ENCODE results near the gene SDK2.

DNA sequence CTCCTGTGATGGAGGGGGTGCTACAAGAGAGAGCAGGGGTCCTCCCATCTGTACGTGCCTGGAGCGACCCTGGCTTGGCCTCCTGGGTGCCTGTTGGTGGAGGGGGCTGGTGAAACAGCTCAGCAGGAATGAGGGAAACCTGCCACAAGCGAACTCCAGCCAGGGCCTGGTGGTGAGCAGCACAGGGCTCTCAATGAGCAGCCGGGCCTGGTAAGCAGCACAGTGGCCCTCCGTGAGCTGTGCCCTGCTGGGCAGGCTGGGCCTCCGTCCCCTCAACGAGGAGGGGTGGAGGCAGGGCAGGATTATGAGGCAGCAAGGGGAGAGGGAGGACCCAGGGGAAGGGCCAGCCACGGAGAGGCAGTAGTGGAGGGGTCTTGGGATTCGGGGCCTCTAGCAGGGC is 101.9 kb downstream of the SDK2 start:
- TF ChIP-seq, protein P1, sequence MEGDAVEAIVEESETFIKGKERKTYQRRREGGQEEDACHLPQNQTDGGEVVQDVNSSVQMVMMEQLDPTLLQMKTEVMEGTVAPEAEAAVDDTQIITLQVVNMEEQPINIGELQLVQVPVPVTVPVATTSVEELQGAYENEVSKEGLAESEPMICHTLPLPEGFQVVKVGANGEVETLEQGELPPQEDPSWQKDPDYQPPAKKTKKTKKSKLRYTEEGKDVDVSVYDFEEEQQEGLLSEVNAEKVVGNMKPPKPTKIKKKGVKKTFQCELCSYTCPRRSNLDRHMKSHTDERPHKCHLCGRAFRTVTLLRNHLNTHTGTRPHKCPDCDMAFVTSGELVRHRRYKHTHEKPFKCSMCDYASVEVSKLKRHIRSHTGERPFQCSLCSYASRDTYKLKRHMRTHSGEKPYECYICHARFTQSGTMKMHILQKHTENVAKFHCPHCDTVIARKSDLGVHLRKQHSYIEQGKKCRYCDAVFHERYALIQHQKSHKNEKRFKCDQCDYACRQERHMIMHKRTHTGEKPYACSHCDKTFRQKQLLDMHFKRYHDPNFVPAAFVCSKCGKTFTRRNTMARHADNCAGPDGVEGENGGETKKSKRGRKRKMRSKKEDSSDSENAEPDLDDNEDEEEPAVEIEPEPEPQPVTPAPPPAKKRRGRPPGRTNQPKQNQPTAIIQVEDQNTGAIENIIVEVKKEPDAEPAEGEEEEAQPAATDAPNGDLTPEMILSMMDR (IDR thresholded peaks at IDR 0.05; ENCODE audit: insufficient read depth, low read length), result no peak
- TF ChIP-seq POLR2AphosphoS5 (IDR thresholded peaks at IDR 0.05; ENCODE audit: low read depth), result no peak
- TF ChIP-seq SPI1 (IDR thresholded peaks at IDR 0.05; ENCODE audit: borderline replicate concordance, low read depth), result no peak
- TF ChIP-seq, protein P2, sequence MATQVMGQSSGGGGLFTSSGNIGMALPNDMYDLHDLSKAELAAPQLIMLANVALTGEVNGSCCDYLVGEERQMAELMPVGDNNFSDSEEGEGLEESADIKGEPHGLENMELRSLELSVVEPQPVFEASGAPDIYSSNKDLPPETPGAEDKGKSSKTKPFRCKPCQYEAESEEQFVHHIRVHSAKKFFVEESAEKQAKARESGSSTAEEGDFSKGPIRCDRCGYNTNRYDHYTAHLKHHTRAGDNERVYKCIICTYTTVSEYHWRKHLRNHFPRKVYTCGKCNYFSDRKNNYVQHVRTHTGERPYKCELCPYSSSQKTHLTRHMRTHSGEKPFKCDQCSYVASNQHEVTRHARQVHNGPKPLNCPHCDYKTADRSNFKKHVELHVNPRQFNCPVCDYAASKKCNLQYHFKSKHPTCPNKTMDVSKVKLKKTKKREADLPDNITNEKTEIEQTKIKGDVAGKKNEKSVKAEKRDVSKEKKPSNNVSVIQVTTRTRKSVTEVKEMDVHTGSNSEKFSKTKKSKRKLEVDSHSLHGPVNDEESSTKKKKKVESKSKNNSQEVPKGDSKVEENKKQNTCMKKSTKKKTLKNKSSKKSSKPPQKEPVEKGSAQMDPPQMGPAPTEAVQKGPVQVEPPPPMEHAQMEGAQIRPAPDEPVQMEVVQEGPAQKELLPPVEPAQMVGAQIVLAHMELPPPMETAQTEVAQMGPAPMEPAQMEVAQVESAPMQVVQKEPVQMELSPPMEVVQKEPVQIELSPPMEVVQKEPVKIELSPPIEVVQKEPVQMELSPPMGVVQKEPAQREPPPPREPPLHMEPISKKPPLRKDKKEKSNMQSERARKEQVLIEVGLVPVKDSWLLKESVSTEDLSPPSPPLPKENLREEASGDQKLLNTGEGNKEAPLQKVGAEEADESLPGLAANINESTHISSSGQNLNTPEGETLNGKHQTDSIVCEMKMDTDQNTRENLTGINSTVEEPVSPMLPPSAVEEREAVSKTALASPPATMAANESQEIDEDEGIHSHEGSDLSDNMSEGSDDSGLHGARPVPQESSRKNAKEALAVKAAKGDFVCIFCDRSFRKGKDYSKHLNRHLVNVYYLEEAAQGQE (IDR thresholded peaks at IDR 0.05; ENCODE audit: insufficient replicate concordance, low read depth), result no peak
- no peak for TF ChIP-seq GABPA (IDR thresholded peaks at IDR 0.05; ENCODE audit: low read depth)
